Activated CD8-positive, alpha-beta memory T cell treated with anti-CD3 and anti-CD28 coated beads, Interleukin-2, amount 50 U/mL, for 1 hour (primary cell): ENCODE results near the gene TMEM271.
"Not testable (repeated sequence)": the region's sequence is repeated elsewhere in the genome, so short reads cannot be mapped to it uniquely, and the experiment has no call there.

Experiments
- DNase-seq: peaks from one replicate; pipeline ENCODE4 v3.0.0-alpha.2; 2020; ENCODE audit errors: extremely low read depth

The TMEM271 gene

GRCh38 chr4:609400-610050, 33.4 kb upstream of the TMEM271 start:
- DNase-seq, result no peak

- DNase-seq, result no peak
Observed at GRCh38 chr4:608236-608635, 32.1 kb upstream of the TMEM271 start.

- DNase-seq, result no peak
Observed at GRCh38 chr4:605702-606425, 29.8 kb upstream of the TMEM271 start.

- DNase-seq, result no peak
Observed at GRCh38 chr4:604131-604530, 28.0 kb upstream of the TMEM271 start.

GRCh38 chr4:602559-602942, 26.5 kb upstream of the TMEM271 start:
- DNase-seq, result no peak

DNA sequence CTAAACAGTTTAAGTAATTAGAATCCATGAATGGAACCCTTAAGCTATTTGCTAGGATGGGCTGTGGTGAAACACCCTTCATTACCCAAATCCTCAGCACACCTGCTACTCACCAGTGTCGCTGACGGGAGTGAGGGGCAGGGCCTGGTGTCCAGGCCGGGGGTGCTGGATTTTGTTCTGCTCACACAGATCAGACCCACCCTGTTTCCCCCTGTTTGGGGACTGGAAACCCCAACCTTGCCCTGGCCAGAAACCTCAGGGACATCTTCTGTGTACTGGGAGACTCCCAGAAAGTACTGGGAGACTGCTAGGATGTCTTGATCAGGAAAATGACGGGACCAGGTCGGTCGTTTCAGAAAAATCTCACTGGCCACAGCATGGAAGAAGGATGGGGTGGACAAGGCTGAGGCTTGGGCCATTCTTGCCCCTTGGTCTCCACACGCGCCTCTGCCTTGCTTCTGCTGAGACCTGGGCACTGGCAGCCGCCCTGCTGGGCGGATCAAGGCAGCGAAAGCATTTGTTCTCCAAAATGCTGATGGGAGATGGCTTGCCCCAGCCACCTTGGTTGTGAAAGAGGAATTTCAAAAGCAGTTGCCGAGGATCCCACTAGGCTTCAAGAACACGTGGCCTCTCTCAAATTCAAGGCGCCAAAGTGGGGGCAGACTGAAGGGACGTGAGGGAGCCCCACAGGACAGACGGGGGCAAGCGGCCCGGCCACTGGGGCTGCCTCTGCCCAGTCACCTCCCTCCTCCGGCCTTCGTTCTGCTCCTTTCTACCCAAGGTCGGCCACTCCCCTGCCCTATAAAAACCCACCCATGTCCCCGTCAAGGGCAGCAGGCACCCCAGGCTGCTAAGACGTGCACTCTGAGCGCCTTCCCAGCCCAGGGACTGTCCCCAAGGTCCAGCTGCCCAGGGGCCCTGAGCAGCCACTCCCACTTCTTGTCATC, 25.8 kb upstream of the TMEM271 start:
- no peak for DNase-seq

GRCh38 chr4:600850-601515, 24.9 kb upstream of the TMEM271 start:
- DNase-seq, result no peak

- no peak for DNase-seq
Observed at GRCh38 chr4:600166-600565, 24.1 kb upstream of the TMEM271 start.

GRCh38 chr4:598925-599324, 22.8 kb upstream of the TMEM271 start:
- DNase-seq, result no peak

DNA sequence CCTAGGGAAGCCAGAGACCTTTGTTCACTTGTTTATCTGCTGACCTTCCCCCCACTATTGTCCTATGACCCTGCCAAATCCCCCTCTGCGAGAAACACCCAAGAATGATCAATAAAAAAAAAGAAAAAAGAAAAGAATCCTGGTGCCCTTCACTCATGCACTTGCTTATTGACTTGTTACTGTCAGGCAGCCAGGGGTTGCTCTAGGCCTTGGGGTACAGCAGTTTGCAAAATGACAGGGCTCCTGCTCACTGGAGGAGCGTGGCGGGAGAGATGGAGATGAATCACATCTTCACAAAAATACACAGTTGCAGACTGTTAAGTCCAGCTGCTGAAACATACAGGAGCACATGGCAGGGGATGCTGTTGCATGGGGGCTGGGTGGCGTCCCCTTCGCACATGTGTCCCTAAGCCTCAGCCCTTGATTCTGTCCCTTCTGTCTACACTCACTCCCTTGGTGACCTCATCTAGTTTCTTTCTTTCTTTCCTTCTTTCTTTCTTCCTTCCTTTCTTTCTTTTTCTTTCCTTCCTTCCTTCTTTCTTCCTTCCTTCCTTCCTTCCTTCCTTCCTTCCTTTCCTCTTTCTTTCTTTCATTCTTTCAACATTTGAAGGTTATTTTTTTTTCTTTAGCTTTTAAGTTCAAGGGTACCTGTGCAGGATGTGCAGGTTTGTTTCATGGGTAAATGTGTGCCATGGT, 16.9 kb upstream of the TMEM271 start:
- no peak for DNase-seq

DNA sequence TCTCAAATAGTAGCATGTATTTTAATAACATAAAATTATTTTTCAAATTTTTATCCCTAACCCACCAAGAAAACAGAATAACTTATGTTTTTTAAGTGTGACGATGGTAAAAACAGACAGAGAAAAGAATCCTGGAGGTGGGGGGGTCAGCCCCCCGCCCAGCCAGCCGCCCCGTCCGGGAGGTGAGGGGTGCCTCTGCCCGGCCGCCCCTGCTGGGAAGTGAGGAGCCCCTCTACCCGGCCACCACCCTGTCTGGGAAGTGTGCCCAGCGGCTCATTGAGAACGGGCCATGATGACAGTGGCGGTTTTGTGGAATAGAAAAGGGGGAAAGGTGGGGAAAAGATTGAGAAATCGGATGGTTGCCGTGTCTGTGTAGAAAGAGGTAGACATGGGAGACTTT, 16.1 kb upstream of the TMEM271 start:
- not testable (repeated sequence) for DNase-seq

DNA sequence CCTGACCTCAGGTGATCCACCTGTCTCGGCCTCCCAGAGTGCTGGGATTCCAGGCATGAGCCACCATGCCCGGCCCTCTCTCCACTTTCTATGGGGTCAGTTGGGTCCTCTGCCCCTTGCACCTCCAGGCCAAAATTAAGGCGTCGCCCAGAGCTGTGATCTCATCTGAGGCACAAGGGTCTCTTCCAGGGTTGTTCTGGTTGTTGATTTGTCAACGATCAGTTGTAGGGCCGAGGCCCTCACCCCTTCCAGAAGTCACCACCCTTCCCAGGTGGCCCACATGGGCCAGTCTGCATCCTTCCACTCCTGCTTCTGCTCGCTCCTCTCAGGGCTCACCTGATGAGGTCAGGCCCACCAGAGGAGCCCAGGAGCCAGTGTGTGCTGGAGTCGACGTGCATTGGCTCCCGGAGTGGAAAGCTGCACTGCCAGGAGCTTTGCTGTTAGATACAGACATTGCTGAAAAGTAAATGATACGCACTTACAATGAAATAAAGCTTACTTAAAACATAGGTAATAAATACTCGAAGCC, 14.3 kb upstream of the TMEM271 start:
- no peak for DNase-seq

GRCh38 chr4:589219-589963, 13.3 kb upstream of the TMEM271 start:
- no peak for DNase-seq

DNA sequence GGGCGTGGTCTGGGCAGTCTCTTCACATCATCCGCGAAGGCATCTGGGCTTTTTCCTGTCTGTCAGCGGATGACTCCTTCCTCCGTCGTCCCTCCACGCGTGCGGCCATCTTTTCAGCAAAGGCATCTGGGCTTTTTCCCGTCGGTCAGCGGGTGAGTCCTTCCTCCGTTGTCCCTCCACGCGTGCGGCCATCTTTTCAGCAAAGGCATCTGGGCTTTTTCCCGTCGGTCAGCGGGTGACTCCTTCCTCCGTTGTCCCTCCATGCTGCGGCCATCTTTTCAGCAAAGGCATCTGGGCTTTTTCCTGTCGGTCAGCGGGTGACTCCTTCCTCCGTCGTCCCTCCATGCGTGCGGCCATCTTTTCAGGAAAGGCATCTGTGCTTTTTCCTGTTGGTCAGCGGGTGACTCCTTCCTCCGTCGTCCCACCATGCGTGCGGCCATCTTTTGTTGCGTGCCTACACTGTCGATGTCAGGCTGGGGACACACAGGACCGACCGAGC, 12.3 kb upstream of the TMEM271 start:
- no peak for DNase-seq

- no peak for DNase-seq
Observed at GRCh38 chr4:587671-588350, 11.7 kb upstream of the TMEM271 start.

- no peak for DNase-seq
Observed at GRCh38 chr4:583820-584219, 7.7 kb upstream of the TMEM271 start.

GRCh38 chr4:581753-582361, 5.8 kb upstream of the TMEM271 start:
- DNase-seq, result no peak

- no peak for DNase-seq
Observed at GRCh38 chr4:581181-581580, 5.1 kb upstream of the TMEM271 start.

GRCh38 chr4:579543-580175, 3.6 kb upstream of the TMEM271 start:
- DNase-seq, result no peak
